Neural cell (in vitro differentiated cells): Measurements from ENCODE around the gene ECI1. TPM values are rescaled to one million over a fixed set of nuclear protein-coding genes. Genes with fewer than 3 reads are reported as not detected.

ENCODE experiments used
- H2AFZ ChIP-seq: fragments of 200-600, 300-800 bp; sonication (generic), shearing (Covaris generic); 2 replicates; pipeline ENCODE4 v1.6.0; 2014; ENCODE audit warnings: low read depth, mild to moderate bottlenecking, antibody characterized with exemption, low read length, moderate library complexity
- H3F3A ChIP-seq: fragments of 200-600 bp; shearing (Covaris generic); 2 replicates; pipeline ENCODE4 v1.6.1; 2016; ENCODE audit warnings: mild to moderate bottlenecking, moderate library complexity, mixed read lengths, antibody characterized with exemption, low read length; ENCODE audit not compliant: insufficient read depth, poor library complexity, severe bottlenecking
- H3K27ac ChIP-seq: fragments of 200-600, 300-800 bp; sonication (generic), shearing (Covaris generic); 2 replicates; pipeline ENCODE4 v1.5.1; 2014; ENCODE audit warnings: mild to moderate bottlenecking, low read length, moderate library complexity
- H3K27me3 ChIP-seq: fragments of 300-800, 200-600 bp; sonication (generic), shearing (Covaris generic); 2 replicates; pipeline ENCODE4 v1.6.0; 2014; ENCODE audit warnings: mild to moderate bottlenecking, low read depth, low read length, moderate library complexity; ENCODE audit not compliant: insufficient read depth
- H3K36me3 ChIP-seq: fragments of 300-800, 200-600 bp; sonication (generic), shearing (Covaris generic); 2 replicates; pipeline ENCODE4 v1.5.1; 2014; ENCODE audit warnings: mild to moderate bottlenecking, antibody characterized with exemption, low read length, moderate library complexity; ENCODE audit not compliant: insufficient read depth
- H3K4me2 ChIP-seq: fragments of 300-800, 200-600 bp; sonication (generic), shearing (Covaris generic); 2 replicates; pipeline ENCODE4 v1.6.0; 2014; ENCODE audit warnings: mild to moderate bottlenecking, low read length
- H3K4me3 ChIP-seq: fragments of 300-800, 200-600 bp; sonication (generic), shearing (Covaris generic); 2 replicates; pipeline ENCODE4 v1.5.1; 2014; ENCODE audit warnings: mild to moderate bottlenecking, low read length, moderate library complexity
- H3K79me2 ChIP-seq: fragments of 200-600 bp; shearing (Covaris generic); replicated peaks from 2 replicates; pipeline ENCODE4 v1.6.0; 2014; ENCODE audit warnings: mild to moderate bottlenecking, low read length, moderate library complexity; ENCODE audit not compliant: insufficient read depth
- H3K9ac ChIP-seq: fragments of 300-800, 200-600 bp; sonication (generic), shearing (Covaris generic); 2 replicates; pipeline ENCODE4 v1.6.1; 2016; ENCODE audit warnings: mild to moderate bottlenecking, low read length, mixed read lengths
- H3K9me2 ChIP-seq: fragments of 200-600 bp; shearing (Covaris generic); 2 replicates; pipeline ENCODE4 v1.6.1; 2016; ENCODE audit warnings: mild to moderate bottlenecking, low read length, mixed read lengths; ENCODE audit not compliant: insufficient read depth
- H3K9me3 ChIP-seq: fragments of 200-600, 300-800 bp; sonication (generic), shearing (Covaris generic); 2 replicates; pipeline ENCODE4 v1.6.1; 2016; ENCODE audit warnings: mild to moderate bottlenecking, mixed run types, low read length, moderate library complexity, mixed read lengths
- H4K20me1 ChIP-seq: fragments of 200-600 bp; shearing (Covaris generic); 2 replicates; pipeline ENCODE4 v1.6.1; 2016; ENCODE audit warnings: mild to moderate bottlenecking, mixed run types; ENCODE audit not compliant: insufficient read depth
- EP300 ChIP-seq: fragments of 450-650 bp; conservative IDR thresholded peaks from 2 replicates; pipeline ENCODE4 v1.6.1; 2014; ENCODE audit warnings: antibody characterized with exemption, mild to moderate bottlenecking, moderate library complexity; ENCODE audit not compliant: poor library complexity, severe bottlenecking
- EZH2 ChIP-seq: fragments of 200-600, 300-800 bp; shearing (Covaris generic), sonication (generic); IDR thresholded peaks from 2 replicates; pipeline ENCODE4 v1.6.1; 2014; ENCODE audit warnings: antibody characterized with exemption, low read length, borderline replicate concordance, mild to moderate bottlenecking; ENCODE audit not compliant: insufficient read depth, poor library complexity, severe bottlenecking
- MXI1 ChIP-seq: fragments of 450-650 bp; conservative IDR thresholded peaks from 2 replicates; pipeline ENCODE4 v1.6.1; 2014; ENCODE audit warnings: antibody characterized with exemption, mild to moderate bottlenecking; ENCODE audit not compliant: poor library complexity, severe bottlenecking
- POLR2AphosphoS5 ChIP-seq: IDR thresholded peaks from 2 replicates; pipeline ENCODE4 v1.6.1; 2012
- RAD21 ChIP-seq: fragments of 450-650 bp; conservative IDR thresholded peaks from 2 replicates; pipeline ENCODE4 v1.6.1; 2014; ENCODE audit warnings: antibody characterized with exemption, mild to moderate bottlenecking, moderate library complexity
- SMC3 ChIP-seq: fragments of 450-650 bp; conservative IDR thresholded peaks from 2 replicates; pipeline ENCODE4 v1.6.1; 2014; ENCODE audit warnings: antibody characterized with exemption, mild to moderate bottlenecking, moderate library complexity; ENCODE audit not compliant: poor library complexity
- TAF1 ChIP-seq: IDR thresholded peaks from 2 replicates; pipeline ENCODE4 v1.6.1; 2012; ENCODE audit warnings: low read depth
- polyA plus RNA-seq: library from polyadenylated mRNA; depleted of rRNA; stranded (reverse); fragments of >200 nt; gene quantifications from 2 replicates; pipeline ENCODE4 v1.2.3, GENCODE V29; 2014
- TF ChIP-seq, protein P1 (sequence below): fragments of 450-650 bp; IDR thresholded peaks from 2 replicates; pipeline ENCODE4 v1.5.1; 2014; ENCODE audit warnings: antibody characterized with exemption, mild to moderate bottlenecking, moderate library complexity; ENCODE audit not compliant: poor library complexity, severe bottlenecking
- TF ChIP-seq, protein P2 (sequence below): IDR thresholded peaks from 2 replicates; pipeline ENCODE4 v1.6.1; 2012; ENCODE audit warnings: borderline replicate concordance

Gene ECI1
- polyA plus RNA-seq, 1 donor from 2014 or later: 35.3 TPM

DNA sequence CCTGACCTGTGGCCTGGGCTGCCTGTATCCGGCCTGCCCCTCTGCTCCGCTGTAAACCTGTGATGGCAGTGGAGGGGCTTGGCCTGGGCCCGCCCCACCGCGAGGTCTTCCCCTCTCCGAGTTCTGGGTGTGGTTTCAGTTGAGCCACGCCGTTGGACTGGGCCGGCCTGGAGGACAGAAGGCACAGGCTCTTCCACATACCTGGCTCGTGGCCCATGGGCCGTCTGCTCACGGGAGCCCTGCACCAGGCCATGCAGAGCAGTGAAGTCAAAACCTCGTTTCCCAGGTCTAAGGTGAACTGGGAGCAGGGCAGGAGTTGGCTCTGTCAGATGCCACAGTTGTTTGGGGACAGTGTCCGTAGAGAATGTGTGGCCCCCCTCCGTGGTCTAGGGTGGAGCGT, 22.1 kb upstream of the ECI1 start:
- H3K79me2 ChIP-seq: no peaks in the 10 kb centered on the region
- H3K36me3 ChIP-seq: no peaks in the 10 kb centered on the region
- no peak overlapping the region for H3K4me2 ChIP-seq
- no peaks in the 10 kb centered on the region for H3K9me3 ChIP-seq
- no peaks in the 10 kb centered on the region for H3K27me3 ChIP-seq
- TF ChIP-seq, protein P1, sequence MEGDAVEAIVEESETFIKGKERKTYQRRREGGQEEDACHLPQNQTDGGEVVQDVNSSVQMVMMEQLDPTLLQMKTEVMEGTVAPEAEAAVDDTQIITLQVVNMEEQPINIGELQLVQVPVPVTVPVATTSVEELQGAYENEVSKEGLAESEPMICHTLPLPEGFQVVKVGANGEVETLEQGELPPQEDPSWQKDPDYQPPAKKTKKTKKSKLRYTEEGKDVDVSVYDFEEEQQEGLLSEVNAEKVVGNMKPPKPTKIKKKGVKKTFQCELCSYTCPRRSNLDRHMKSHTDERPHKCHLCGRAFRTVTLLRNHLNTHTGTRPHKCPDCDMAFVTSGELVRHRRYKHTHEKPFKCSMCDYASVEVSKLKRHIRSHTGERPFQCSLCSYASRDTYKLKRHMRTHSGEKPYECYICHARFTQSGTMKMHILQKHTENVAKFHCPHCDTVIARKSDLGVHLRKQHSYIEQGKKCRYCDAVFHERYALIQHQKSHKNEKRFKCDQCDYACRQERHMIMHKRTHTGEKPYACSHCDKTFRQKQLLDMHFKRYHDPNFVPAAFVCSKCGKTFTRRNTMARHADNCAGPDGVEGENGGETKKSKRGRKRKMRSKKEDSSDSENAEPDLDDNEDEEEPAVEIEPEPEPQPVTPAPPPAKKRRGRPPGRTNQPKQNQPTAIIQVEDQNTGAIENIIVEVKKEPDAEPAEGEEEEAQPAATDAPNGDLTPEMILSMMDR: no peak
- TF ChIP-seq RAD21: no peak
- no peak for TF ChIP-seq SMC3
- no peak for TF ChIP-seq EZH2
- TF ChIP-seq, protein P2, sequence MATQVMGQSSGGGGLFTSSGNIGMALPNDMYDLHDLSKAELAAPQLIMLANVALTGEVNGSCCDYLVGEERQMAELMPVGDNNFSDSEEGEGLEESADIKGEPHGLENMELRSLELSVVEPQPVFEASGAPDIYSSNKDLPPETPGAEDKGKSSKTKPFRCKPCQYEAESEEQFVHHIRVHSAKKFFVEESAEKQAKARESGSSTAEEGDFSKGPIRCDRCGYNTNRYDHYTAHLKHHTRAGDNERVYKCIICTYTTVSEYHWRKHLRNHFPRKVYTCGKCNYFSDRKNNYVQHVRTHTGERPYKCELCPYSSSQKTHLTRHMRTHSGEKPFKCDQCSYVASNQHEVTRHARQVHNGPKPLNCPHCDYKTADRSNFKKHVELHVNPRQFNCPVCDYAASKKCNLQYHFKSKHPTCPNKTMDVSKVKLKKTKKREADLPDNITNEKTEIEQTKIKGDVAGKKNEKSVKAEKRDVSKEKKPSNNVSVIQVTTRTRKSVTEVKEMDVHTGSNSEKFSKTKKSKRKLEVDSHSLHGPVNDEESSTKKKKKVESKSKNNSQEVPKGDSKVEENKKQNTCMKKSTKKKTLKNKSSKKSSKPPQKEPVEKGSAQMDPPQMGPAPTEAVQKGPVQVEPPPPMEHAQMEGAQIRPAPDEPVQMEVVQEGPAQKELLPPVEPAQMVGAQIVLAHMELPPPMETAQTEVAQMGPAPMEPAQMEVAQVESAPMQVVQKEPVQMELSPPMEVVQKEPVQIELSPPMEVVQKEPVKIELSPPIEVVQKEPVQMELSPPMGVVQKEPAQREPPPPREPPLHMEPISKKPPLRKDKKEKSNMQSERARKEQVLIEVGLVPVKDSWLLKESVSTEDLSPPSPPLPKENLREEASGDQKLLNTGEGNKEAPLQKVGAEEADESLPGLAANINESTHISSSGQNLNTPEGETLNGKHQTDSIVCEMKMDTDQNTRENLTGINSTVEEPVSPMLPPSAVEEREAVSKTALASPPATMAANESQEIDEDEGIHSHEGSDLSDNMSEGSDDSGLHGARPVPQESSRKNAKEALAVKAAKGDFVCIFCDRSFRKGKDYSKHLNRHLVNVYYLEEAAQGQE: no peak
- no peak for TF ChIP-seq TAF1
- no peak for TF ChIP-seq POLR2AphosphoS5
- TF ChIP-seq MXI1: no peak
- TF ChIP-seq EP300: no peak
- H3K27ac ChIP-seq: no peak overlapping the region
- no peaks in the 10 kb centered on the region for H3K9me2 ChIP-seq
- no peak overlapping the region for H2AFZ ChIP-seq
- H4K20me1 ChIP-seq: no peaks in the 10 kb centered on the region
- H3F3A ChIP-seq: no peaks in the 10 kb centered on the region
- no peak overlapping the region for H3K4me3 ChIP-seq
- no peak overlapping the region for H3K9ac ChIP-seq

DNA sequence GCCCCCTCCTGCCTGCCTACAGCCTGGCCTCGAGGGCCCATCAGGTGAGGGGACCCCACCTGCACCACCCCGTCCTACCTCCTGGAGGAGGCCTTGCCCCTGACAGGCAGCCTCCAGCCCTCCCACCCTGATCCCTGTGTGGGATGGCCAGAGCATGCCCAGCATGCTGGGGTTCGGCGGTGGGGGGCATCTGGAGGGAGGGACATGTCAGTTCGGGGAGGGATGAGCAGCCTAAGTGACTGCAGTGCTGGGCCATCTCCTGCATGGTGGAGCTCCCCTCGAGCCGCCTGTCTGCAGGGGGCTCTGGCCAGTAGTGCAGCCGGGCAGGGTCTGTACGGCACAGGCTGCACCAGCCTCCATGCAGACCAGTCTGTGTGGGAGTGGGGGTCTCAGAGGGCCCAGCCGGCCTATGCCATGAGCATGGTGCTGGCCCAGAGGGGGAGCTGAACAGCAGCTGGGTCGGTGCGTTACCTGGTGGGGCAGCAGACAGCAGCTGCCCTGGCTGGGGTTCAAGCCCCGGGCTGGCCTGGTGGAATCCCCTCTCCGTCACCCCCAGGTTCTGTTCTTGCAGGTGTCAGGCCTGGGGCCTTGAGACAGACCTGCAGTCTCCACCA, 20.6 kb upstream of the ECI1 start:
- Histone ChIP-seq H3K9ac (no peak overlapping the region), H3K27ac (no peak overlapping the region), H3K36me3 (no peaks in the 10 kb centered on the region), H3K9me2 (no peaks in the 10 kb centered on the region), H3K79me2 (peaks cover 1% of the 10 kb centered on the region), H3K4me3 (no peak overlapping the region), H3K27me3 (no peaks in the 10 kb centered on the region), H2AFZ (no peak overlapping the region), H4K20me1 (no peaks in the 10 kb centered on the region), H3F3A (no peaks in the 10 kb centered on the region), H3K4me2 (no peak overlapping the region), H3K9me3 (no peaks in the 10 kb centered on the region)
- peak; percentile 0 for TF ChIP-seq POLR2AphosphoS5
- TF ChIP-seq, protein P1: no peak
